Ectodermal cell (in vitro differentiated cells): ENCODE data around the gene SBK2.
A peak's percentile ranks its signal among the peaks of the same experiment; 100 is the strongest.

Source experiments
- H3K27ac ChIP-seq: 2 replicates; pipeline ENCODE4 v1.7.0; 2013; ENCODE audit warnings: mild to moderate bottlenecking, low read depth, low read length; ENCODE audit not compliant: insufficient read depth, poor library complexity, severe bottlenecking
- H3K27me3 ChIP-seq: 2 replicates; pipeline ENCODE4 v1.7.0; 2013; ENCODE audit warnings: mild to moderate bottlenecking, low read length; ENCODE audit not compliant: insufficient read depth, control insufficient read depth, poor library complexity, severe bottlenecking
- H3K36me3 ChIP-seq: one replicate; pipeline ENCODE4 v1.7.0; 2013; ENCODE audit warnings: low read length; ENCODE audit not compliant: control insufficient read depth, insufficient read depth
- H3K4me1 ChIP-seq: one replicate; pipeline ENCODE4 v1.7.0; 2013; ENCODE audit warnings: low read length; ENCODE audit not compliant: control insufficient read depth, insufficient read depth
- H3K4me3 ChIP-seq: 2 replicates; pipeline ENCODE4 v1.7.0; 2013; ENCODE audit warnings: low read depth, low read length, control low read depth; ENCODE audit not compliant: insufficient read depth
- H3K9me3 ChIP-seq: 2 replicates; pipeline ENCODE4 v1.7.0; 2013; ENCODE audit warnings: mild to moderate bottlenecking, low read length, moderate library complexity; ENCODE audit not compliant: control insufficient read depth
- WGBS, 2 experiments: methylation state at CpG; one replicate each; pipeline ENCODE4 v1.1.7; 2013; ENCODE audit warnings: missing lambda C conversion rate in 2 of 2; 5-methylcytosine and 5-hydroxymethylcytosine counted together

The SBK2 gene

GRCh38 chr19:55554302-55554701, 17.4 kb upstream of the SBK2 start:
- Histone ChIP-seq H3K36me3 (no peaks in the 10 kb centered on the region), H3K27ac (no peak overlapping the region), H3K9me3 (no peaks in the 10 kb centered on the region), H3K27me3 (no peaks in the 10 kb centered on the region), H3K4me3 (no peak overlapping the region), H3K4me1 (peaks cover 20% of the 10 kb centered on the region)
- 90 to 91% methylated on average over 9 of the region's 9 CpGs for WGBS, 2 experiments

GRCh38 chr19:55553217-55554182, 16.6 kb upstream of the SBK2 start:
- WGBS, 2 experiments: 57 to 58% methylated on average over 13 of the region's 13 CpGs
- Histone ChIP-seq H3K4me1 (peaks cover 20% of the 10 kb centered on the region), H3K4me3 (no peak overlapping the region), H3K9me3 (no peaks in the 10 kb centered on the region), H3K36me3 (no peaks in the 10 kb centered on the region), H3K27me3 (no peaks in the 10 kb centered on the region), H3K27ac (no peak overlapping the region)

- Histone ChIP-seq H3K36me3 (no peaks in the 10 kb centered on the region), H3K4me1 (peaks cover 24% of the 10 kb centered on the region), H3K9me3 (no peaks in the 10 kb centered on the region), H3K27ac (no peak overlapping the region), H3K27me3 (no peaks in the 10 kb centered on the region), H3K4me3 (no peak overlapping the region)
- 38 to 43% methylated on average over 13 of the region's 13 CpGs for WGBS, 2 experiments
These were observed 15.7 kb upstream of the SBK2 start for GRCh38 chr19:55552620-55553019.

DNA sequence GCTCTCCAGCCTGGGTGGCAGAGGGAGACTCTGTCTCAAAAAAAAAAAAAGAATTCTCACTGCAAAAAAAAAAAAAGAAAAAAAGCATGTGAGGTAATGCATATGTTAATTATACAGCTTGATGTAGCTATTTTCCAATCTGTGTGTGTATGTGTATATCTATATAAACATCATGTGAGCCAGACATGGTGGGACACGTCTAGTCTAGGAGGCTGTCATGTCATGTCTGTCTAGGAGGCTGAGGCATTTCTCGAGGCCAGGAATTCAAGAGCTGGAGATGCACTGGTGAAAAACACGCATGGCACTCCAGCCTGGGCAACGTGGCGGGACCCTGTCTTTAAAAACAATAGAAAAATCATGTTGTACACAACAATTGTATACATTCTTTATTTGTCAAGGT, 15.3 kb upstream of the SBK2 start:
- no peaks in the 10 kb centered on the region for H3K27me3 ChIP-seq
- H3K36me3 ChIP-seq: no peaks in the 10 kb centered on the region
- H3K4me3 ChIP-seq: no peak overlapping the region
- H3K9me3 ChIP-seq: no peaks in the 10 kb centered on the region
- H3K27ac ChIP-seq: no peak overlapping the region
- H3K4me1 ChIP-seq: peaks cover 29% of the 10 kb centered on the region
- 85 to 92% methylated on average over 5 of the region's 5 CpGs for WGBS, 2 experiments

- peak overlapping the region; percentile 91 for H3K27ac ChIP-seq
- H3K9me3 ChIP-seq: no peaks in the 10 kb centered on the region
- 11 to 17% methylated on average over 4 to 6 of the region's 7 CpGs for WGBS, 2 experiments
- H3K36me3 ChIP-seq: no peaks in the 10 kb centered on the region
- peaks cover 47% of the 10 kb centered on the region for H3K4me1 ChIP-seq
- no peaks in the 10 kb centered on the region for H3K27me3 ChIP-seq
- peak overlapping the region; percentile 44 for H3K4me3 ChIP-seq
These were observed 13.4 kb upstream of the SBK2 start for GRCh38 chr19:55550321-55550650.

DNA sequence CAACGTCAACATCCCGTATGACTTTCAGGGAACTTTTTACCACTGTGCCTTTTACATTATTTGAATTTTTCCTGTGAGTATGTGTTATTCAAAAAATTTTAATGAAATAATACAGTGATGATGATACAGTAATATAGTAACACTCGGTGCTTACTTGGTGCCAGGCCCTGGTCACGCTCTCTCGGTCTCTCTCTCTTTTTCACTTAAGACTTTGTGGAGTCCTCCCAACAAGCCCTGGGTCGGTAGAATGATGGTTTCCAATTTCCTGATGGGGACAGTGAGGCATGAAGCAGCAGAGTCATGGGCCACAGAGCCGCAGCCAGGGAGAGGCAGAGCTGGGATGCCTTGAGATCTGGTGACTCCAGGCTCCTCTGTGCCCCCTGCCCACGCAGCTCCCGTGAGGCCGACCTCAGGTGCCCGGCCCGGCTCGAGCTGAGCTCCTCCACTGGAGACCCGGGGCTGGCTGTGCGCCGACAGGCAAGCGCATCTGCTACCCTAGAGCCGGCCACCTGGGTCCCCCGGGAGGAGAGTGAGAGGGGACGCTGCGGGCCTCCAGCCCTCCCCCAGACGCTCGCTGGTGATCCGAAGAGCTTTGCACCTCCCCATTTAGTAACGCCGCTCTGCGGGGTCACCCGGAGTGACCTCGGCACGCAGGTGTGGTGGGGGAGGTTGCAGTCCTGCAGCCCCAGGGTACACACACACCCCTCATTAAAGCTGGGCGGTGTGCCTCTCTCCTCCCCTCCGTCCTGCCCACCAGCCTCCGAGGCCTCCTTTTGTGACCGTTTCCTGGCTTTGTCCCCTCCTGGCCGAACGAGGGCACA, 12.8 kb upstream of the SBK2 start:
- no peaks in the 10 kb centered on the region for H3K9me3 ChIP-seq
- peak overlapping the region; percentile 91 for H3K27ac ChIP-seq
- peak overlapping the region; percentile 44 for H3K4me3 ChIP-seq
- no peaks in the 10 kb centered on the region for H3K27me3 ChIP-seq
- H3K36me3 ChIP-seq: no peaks in the 10 kb centered on the region
- 5 to 8% methylated on average over 34 to 36 of the region's 36 CpGs for WGBS, 2 experiments
- peaks cover 45% of the 10 kb centered on the region for H3K4me1 ChIP-seq

- Histone ChIP-seq H3K4me3 (no peak overlapping the region), H3K4me1 (peaks cover 38% of the 10 kb centered on the region), H3K27me3 (no peaks in the 10 kb centered on the region), H3K9me3 (no peaks in the 10 kb centered on the region), H3K27ac (no peak overlapping the region), H3K36me3 (no peaks in the 10 kb centered on the region)
- 80 to 83% methylated on average over 17 of the region's 17 CpGs for WGBS, 2 experiments
These were observed 10.1 kb upstream of the SBK2 start for GRCh38 chr19:55546822-55547614.

- H3K27ac ChIP-seq: no peak overlapping the region
- peaks cover 38% of the 10 kb centered on the region for H3K4me1 ChIP-seq
- H3K27me3 ChIP-seq: no peaks in the 10 kb centered on the region
- H3K36me3 ChIP-seq: no peaks in the 10 kb centered on the region
- no peaks in the 10 kb centered on the region for H3K9me3 ChIP-seq
- 65% methylated on average over 10 to 11 of the region's 11 CpGs for WGBS, 2 experiments
- no peak overlapping the region for H3K4me3 ChIP-seq
These were observed 9.1 kb upstream of the SBK2 start for GRCh38 chr19:55546011-55546410.

- H3K27me3 ChIP-seq: no peaks in the 10 kb centered on the region
- WGBS, 2 experiments: 90 to 91% methylated on average over 10 of the region's 10 CpGs
- H3K9me3 ChIP-seq: no peaks in the 10 kb centered on the region
- no peak within 1 kb of the TSS for H3K4me3 ChIP-seq
- no peak within 1 kb of the TSS for H3K27ac ChIP-seq
- no peaks in the 10 kb centered on the region for H3K36me3 ChIP-seq
- H3K4me1 ChIP-seq: peaks cover 38% of the 10 kb centered on the region
These were observed 8.5 kb upstream of the SBK2 start, which contains the start of gene SBK3 for GRCh38 chr19:55545443-55545842. Gene SBK3, minus strand, starts transcription at chr19:55545543. Its CDS starts 0 bp downstream, at chr19:55545543.
